PC-3 (cell line): ENCODE data around the gene PTEN. TPM values are rescaled to one million over a fixed set of nuclear protein-coding genes. Genes with fewer than 3 reads are reported as not detected.

Source experiments
- ATAC-seq: fragments of 200-7000 bp; cut with Tn5 transposase; 2 replicates; pipeline ENCODE4 v1.9.1; 2020; ENCODE audit warnings: mild to moderate bottlenecking, moderate library complexity
- BruUV-seq: library from RNA; stranded (reverse); fragments of 400-500 nt; replicated peaks from 2 replicates; lab custom pipeline; 2021; lab: Mats Ljungman, UMichigan
- CTCF ChIA-PET: fragments of 300-600 bp; sonication (Branson Sonifier 250); formaldehyde crosslinking; loops from one replicate; lab custom pipeline; 2022; ENCODE audit warnings: antibody characterized with exemption; lab: Charles Lee
- POLR2A ChIA-PET: fragments of 300-600 bp; sonication (Branson Sonifier 250); formaldehyde crosslinking; loops from one replicate; lab custom pipeline; 2022; ENCODE audit warnings: antibody characterized with exemption; ENCODE audit not compliant: unreplicated experiment; lab: Charles Lee
- DNase-seq: peaks from one replicate; pipeline ENCODE4 v3.0.0-alpha.2; 2015
- H2AFZ ChIP-seq: fragments of 300-600 bp; sonication (generic); 2 replicates; pipeline ENCODE4 v1.6.0; 2016; ENCODE audit warnings: antibody characterized with exemption, low read length
- H3F3A ChIP-seq: fragments of 300-600 bp; sonication (generic); one replicate; pipeline ENCODE4 v1.6.0; 2017; ENCODE audit warnings: antibody characterized with exemption, low read length, control low read depth, mild to moderate bottlenecking; ENCODE audit not compliant: unreplicated experiment
- H3K27ac ChIP-seq: fragments of 300-600 bp; sonication (generic); 2 replicates; pipeline ENCODE4 v1.5.1; 2016; ENCODE audit warnings: mild to moderate bottlenecking, low read length
- H3K27me3 ChIP-seq: fragments of 300-600 bp; sonication (generic); 2 replicates; pipeline ENCODE4 v1.6.1; 2016; ENCODE audit warnings: low read length, mixed read lengths
- H3K36me3 ChIP-seq: fragments of 300-600 bp; sonication (generic); 2 replicates; pipeline ENCODE4 v1.6.1; 2016; ENCODE audit warnings: low read depth, mixed run types, low read length, mixed read lengths
- H3K4me1 ChIP-seq: fragments of 300-600 bp; sonication (generic); 2 replicates; pipeline ENCODE4 v1.5.1; 2016; ENCODE audit warnings: low read length; ENCODE audit not compliant: insufficient read depth
- H3K4me2 ChIP-seq: fragments of 300-600 bp; sonication (generic); 2 replicates; pipeline ENCODE4 v1.6.0; 2016; ENCODE audit warnings: low read length
- H3K4me3 ChIP-seq: fragments of 300-600 bp; sonication (generic); 2 replicates; pipeline ENCODE4 v1.5.1; 2016; ENCODE audit warnings: mild to moderate bottlenecking, low read length, mixed read lengths
- H3K79me2 ChIP-seq: fragments of 300-600 bp; sonication (generic); 2 replicates; pipeline ENCODE4 v1.6.1; 2017; ENCODE audit warnings: low read length, mixed read lengths
- H3K9ac ChIP-seq: fragments of 300-600 bp; sonication (generic); 2 replicates; pipeline ENCODE4 v1.6.0; 2016; ENCODE audit warnings: mild to moderate bottlenecking, low read length
- H3K9me2 ChIP-seq: fragments of 300-600 bp; sonication (generic); replicated peaks from 2 replicates; pipeline ENCODE4 v1.6.1; 2016; ENCODE audit warnings: mixed run types, low read length, mixed read lengths
- H3K9me3 ChIP-seq: fragments of 300-600 bp; sonication (generic); 2 replicates; pipeline ENCODE4 v1.6.1; 2016; ENCODE audit warnings: low read length, mixed read lengths
- H4K20me1 ChIP-seq: fragments of 300-600 bp; sonication (generic); 2 replicates; pipeline ENCODE4 v1.6.1; 2016; ENCODE audit warnings: low read length, mixed read lengths
- EZH2 ChIP-seq: fragments of 300-600 bp; sonication (generic); IDR thresholded peaks from one replicate; pipeline ENCODE4 v1.6.1; 2017; ENCODE audit warnings: antibody characterized with exemption, mild to moderate bottlenecking, low read length; ENCODE audit not compliant: unreplicated experiment
- EZH2phosphoT487 ChIP-seq: fragments of 300-600 bp; sonication (generic); IDR thresholded peaks from 2 replicates; pipeline ENCODE4 v1.6.1; 2018; ENCODE audit warnings: mild to moderate bottlenecking, antibody characterized with exemption, low read length, borderline replicate concordance
- intact Hi-C: fragments of 100-400 bp; cut with micrococcal nuclease; formaldehyde crosslinking; loops from 2 replicates; pipeline ENCODE4 v1.9.0; 2023
- total RNA-seq: library from RNA; depleted of rRNA; stranded (reverse); fragments of >200 nt; gene quantifications from 2 replicates; pipeline ENCODE4 v1.2.3, GENCODE V29; 2014
- TF ChIP-seq, protein P1 (sequence below): fragments of 300-600 bp; sonication (generic); conservative IDR thresholded peaks from 2 replicates; pipeline ENCODE4 v1.5.1; 2017; ENCODE audit warnings: antibody characterized with exemption, low read depth, mild to moderate bottlenecking, low read length

Gene PTEN
- total RNA-seq, 1 experiment from 2014 or later, result 7.8 TPM

DNA sequence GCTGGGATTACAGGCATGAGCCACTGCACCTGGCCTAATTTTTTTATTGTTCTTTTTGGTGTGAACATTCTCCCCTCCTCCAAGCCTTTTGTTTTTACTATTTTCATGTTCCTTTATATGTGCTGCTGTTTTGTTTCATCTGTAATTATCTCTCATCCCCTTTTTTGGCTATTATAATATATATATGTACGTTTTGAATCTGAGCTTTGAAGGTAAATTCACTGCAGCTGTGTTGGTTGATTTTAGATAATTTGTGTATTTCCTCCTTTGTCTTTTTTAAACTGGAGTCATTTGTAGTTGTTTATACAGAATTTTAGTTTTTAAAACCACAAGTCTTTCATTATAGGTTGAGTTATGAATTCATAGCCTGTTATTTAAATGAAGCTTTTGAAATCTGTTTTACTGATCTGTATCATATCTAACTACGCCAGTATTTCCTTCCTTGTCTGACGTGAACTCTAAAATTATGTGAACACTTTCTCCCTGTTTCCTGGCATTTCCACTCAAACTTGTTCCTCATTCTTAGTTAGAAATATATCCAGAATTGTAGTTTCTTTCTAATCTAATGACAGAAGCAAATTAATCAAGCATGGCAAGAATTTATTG is 54.9 kb downstream of the PTEN start:
- Histone ChIP-seq H3K9ac (no peak overlapping the region), H3K4me2 (no peak overlapping the region), H3K36me3 (no peaks in the 10 kb centered on the region), H3F3A (no peaks in the 10 kb centered on the region), H2AFZ (no peak overlapping the region), H3K4me1 (no peaks in the 10 kb centered on the region), H3K9me3 (no peaks in the 10 kb centered on the region), H3K79me2 (no peaks in the 10 kb centered on the region), H4K20me1 (no peaks in the 10 kb centered on the region), H3K27me3 (no peaks in the 10 kb centered on the region), H3K27ac (no peak overlapping the region), H3K4me3 (no peak overlapping the region), H3K9me2 (no peaks in the 10 kb centered on the region)
- ATAC-seq (no peak), DNase-seq (no peak)
- CTCF ChIA-PET, result no interaction called here
- intact Hi-C loops, result no loop called here
- POLR2A ChIA-PET, result no interaction called here
- TF ChIP-seq EZH2phosphoT487 (no peak), EZH2 (no peak)
- TF ChIP-seq, protein P1, sequence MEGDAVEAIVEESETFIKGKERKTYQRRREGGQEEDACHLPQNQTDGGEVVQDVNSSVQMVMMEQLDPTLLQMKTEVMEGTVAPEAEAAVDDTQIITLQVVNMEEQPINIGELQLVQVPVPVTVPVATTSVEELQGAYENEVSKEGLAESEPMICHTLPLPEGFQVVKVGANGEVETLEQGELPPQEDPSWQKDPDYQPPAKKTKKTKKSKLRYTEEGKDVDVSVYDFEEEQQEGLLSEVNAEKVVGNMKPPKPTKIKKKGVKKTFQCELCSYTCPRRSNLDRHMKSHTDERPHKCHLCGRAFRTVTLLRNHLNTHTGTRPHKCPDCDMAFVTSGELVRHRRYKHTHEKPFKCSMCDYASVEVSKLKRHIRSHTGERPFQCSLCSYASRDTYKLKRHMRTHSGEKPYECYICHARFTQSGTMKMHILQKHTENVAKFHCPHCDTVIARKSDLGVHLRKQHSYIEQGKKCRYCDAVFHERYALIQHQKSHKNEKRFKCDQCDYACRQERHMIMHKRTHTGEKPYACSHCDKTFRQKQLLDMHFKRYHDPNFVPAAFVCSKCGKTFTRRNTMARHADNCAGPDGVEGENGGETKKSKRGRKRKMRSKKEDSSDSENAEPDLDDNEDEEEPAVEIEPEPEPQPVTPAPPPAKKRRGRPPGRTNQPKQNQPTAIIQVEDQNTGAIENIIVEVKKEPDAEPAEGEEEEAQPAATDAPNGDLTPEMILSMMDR, result no peak
- no TSS peak for BruUV-seq

DNA sequence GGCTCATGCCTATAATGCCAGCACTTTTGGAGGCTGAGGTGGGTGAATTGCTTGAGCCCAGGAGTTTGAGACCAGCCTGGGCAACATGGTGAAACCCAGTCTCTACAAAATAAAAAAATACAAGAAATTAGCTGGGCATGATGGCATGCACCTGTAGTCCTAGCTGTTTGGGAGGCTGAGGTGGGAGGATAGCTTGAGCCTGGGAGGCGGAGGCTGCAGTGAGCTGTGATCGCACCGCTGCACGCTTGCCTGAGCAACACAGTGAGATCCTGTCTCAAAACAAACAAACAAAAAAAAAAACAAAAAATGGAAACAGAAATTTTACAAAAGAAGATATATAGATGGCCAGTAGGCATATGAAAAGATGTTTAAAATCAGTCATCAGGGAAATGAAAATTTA is 57.1 kb downstream of the PTEN start:
- ChIA-PET POLR2A (no interaction called here), CTCF (no interaction called here)
- Histone ChIP-seq H3K9me3 (no peaks in the 10 kb centered on the region), H3K9ac (no peak overlapping the region), H3K4me1 (no peaks in the 10 kb centered on the region), H3K4me2 (no peak overlapping the region), H3K9me2 (no peaks in the 10 kb centered on the region), H3K27me3 (no peaks in the 10 kb centered on the region), H3F3A (no peaks in the 10 kb centered on the region), H3K36me3 (no peaks in the 10 kb centered on the region), H2AFZ (no peak overlapping the region), H4K20me1 (no peaks in the 10 kb centered on the region), H3K79me2 (no peaks in the 10 kb centered on the region), H3K4me3 (no peak overlapping the region), H3K27ac (no peak overlapping the region)
- BruUV-seq, result no TSS peak
- intact Hi-C loops, result no loop called here
- TF ChIP-seq EZH2 (no peak), EZH2phosphoT487 (no peak)
- TF ChIP-seq, protein P1, result no peak
- no peak for DNase-seq
- ATAC-seq, result no peak

DNA sequence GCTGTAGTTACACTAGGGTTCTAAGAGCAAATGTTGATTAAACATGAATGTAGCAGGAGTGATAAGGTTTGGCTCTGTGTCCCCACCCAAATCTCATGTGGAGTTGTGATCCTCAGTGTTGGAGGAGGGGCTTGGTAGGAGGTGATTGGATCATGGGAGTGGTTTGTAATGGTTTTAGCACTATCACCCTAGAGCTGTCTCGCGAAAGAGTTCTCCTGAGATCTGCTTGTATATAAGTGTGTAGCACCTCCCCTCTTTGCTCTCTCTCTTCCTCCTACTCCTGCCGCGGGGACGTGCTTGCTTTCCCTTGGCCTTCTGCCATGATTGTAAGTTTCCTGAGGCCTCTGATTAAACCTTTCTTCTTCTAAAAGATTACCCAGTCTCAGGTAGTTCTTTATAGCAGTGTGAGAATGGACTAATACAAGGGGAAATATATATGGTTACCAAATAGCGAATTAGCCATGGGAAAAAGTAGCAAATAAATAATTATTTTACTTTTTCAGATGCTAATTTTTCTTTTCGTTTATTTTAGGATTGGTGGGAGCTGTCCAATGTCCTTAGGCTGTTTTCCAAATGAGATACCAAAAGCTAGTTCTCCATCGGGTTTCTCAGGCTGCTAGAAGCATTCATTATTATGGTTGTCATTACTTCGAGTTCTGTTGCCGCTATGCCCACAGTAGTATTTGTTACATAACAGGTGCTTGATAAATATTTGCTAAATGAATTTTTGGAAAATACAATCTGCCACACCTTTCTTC is 58.7 kb downstream of the PTEN start:
- Histone ChIP-seq H3K4me1 (no peaks in the 10 kb centered on the region), H3K4me2 (no peak overlapping the region), H2AFZ (no peak overlapping the region), H3K4me3 (no peak overlapping the region), H3K9ac (no peak overlapping the region), H3K27ac (no peak overlapping the region), H3K36me3 (no peaks in the 10 kb centered on the region), H3K27me3 (no peaks in the 10 kb centered on the region), H3F3A (no peaks in the 10 kb centered on the region), H3K9me3 (no peaks in the 10 kb centered on the region), H4K20me1 (no peaks in the 10 kb centered on the region), H3K9me2 (no peaks in the 10 kb centered on the region), H3K79me2 (no peaks in the 10 kb centered on the region)
- intact Hi-C loops, result no loop called here
- CTCF ChIA-PET, result no interaction called here
- DNase-seq, result no peak
- POLR2A ChIA-PET, result no interaction called here
- TF ChIP-seq EZH2 (no peak), EZH2phosphoT487 (no peak)
- TF ChIP-seq, protein P1, result no peak
- no TSS peak for BruUV-seq
- no peak for ATAC-seq
